GM12891 (cell line): ENCODE measurements around the gene SMC5.

ENCODE experiments used
- DNase-seq: peaks from one replicate; pipeline ENCODE4 v3.0.0; 2011; ENCODE audit warnings: low spot score; ENCODE audit not compliant: insufficient read length
- FAIRE-seq: peaks from 2 replicates; lab custom pipeline; 2011; peaks lifted over from hg19 to GRCh38; lab: Jason Lieb, UNC
- PAX5 ChIP-seq: IDR thresholded peaks from 2 replicates; pipeline ENCODE4 v1.6.1; 2011; ENCODE audit warnings: low read length, moderate library complexity, mild to moderate bottlenecking; ENCODE audit not compliant: insufficient read depth, severe bottlenecking
- POLR2A ChIP-seq: IDR thresholded peaks from 2 replicates; pipeline ENCODE4 v1.6.1; 2011; ENCODE audit warnings: low read depth, low read length, control low read depth
- POLR2AphosphoS5 ChIP-seq: IDR thresholded peaks from 2 replicates; pipeline ENCODE4 v1.6.1; 2011; ENCODE audit warnings: low read depth, low read length, control low read depth
- POU2F2 ChIP-seq: IDR thresholded peaks from 2 replicates; pipeline ENCODE4 v1.6.1; 2011; ENCODE audit warnings: low read depth, mild to moderate bottlenecking, control low read depth, low read length, moderate library complexity
- SPI1 ChIP-seq: IDR thresholded peaks from 2 replicates; pipeline ENCODE4 v1.6.1; 2011; ENCODE audit warnings: low read depth, low read length, control low read depth
- TAF1 ChIP-seq: IDR thresholded peaks from 2 replicates; pipeline ENCODE4 v1.6.1; 2011; ENCODE audit warnings: low read depth, low read length, control low read depth

SMC5 gene

DNA sequence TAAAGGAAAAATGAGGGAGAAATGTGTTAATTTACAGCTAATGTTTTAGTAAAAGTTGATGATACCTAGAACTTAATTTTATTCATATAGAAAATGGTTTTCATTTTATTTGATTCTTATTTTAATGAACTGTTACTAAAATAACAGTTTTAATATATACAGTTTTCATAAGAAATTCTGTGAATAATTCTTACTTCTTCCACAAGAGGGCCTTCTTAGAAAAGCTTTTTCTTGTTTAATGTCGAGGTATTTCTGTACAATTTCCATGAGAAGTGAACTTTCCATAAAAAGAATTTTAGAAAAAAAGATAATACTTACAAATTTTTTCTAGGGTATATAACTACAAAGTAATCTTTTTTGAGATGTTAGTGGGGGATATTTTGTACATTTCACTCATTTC, 81.8 kb downstream of the SMC5 start:
- FAIRE-seq (no peak), DNase-seq (no peak)
- no peak for TF ChIP-seq TAF1
- no peak for TF ChIP-seq PAX5
- TF ChIP-seq POU2F2: no peak
- no peak for TF ChIP-seq POLR2AphosphoS5
- no peak for TF ChIP-seq POLR2A
- TF ChIP-seq SPI1: no peak

DNA sequence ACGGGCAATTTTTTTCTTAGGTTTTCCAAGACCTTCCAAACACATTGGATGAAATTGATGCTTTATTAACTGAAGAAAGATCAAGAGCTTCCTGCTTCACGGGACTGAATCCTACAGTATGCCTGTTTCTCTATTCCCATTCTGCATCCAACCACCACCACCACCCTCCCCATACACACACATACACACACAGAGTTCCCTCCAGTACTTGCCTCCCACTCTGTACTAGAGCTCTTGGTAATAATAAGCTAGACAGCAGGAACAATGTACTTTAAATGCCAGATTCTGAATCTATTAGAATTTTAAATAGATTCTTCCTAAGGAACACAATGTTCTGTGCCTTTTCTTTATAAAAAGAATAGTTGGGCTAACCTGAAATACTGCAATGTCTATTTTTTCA, 88.3 kb downstream of the SMC5 start:
- TF ChIP-seq POLR2AphosphoS5: no peak
- TF ChIP-seq SPI1: no peak
- no peak for TF ChIP-seq TAF1
- TF ChIP-seq POU2F2: no peak
- no peak for TF ChIP-seq PAX5
- TF ChIP-seq POLR2A: no peak
- FAIRE-seq (no peak), DNase-seq (no peak)

DNA sequence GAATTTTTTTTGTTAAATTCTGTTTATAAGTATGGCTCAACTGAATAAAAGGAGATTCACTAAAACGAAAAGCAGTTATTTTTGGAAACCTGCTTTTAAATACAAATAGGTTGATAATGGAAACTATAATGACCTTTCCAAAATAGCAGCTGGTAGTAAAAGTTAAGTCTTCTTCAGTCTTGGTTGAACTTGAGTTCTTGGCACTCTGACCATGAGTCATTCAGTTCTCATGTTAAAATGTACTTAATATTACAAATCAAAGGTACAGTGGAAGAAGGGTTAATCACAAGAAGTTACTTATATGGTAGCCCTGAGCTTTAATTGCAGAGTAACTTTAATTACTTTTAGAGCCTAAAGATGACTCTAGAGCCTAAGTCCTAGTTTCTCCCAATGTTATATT, 93.6 kb downstream of the SMC5 start:
- DNase-seq (no peak), FAIRE-seq (no peak)
- TF ChIP-seq TAF1 (no peak), POLR2A (no peak), PAX5 (no peak), POU2F2 (no peak), SPI1 (no peak), POLR2AphosphoS5 (no peak)

DNA sequence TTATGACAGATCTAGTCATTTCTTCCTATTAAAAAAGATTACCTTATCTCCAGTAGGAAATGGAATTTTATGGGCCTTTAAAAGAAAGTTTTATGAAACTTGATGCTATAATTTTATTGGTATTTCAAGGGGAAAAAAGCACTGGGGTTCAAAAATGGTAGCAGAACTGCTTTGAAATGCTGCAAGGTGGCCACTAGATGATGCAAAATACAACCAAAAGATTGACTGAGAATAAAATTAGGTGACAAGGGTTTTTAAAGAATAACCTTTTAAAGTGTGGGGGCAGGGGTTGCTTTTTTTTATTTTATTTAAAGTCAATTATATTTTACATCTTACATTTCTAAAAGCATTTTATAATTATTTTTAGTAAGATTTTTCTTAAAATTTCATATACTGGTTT, 94.0 kb downstream of the SMC5 start:
- no peak for FAIRE-seq
- TF ChIP-seq PAX5 (no peak), POU2F2 (no peak), POLR2AphosphoS5 (no peak), POLR2A (no peak), TAF1 (no peak), SPI1 (no peak)

DNA sequence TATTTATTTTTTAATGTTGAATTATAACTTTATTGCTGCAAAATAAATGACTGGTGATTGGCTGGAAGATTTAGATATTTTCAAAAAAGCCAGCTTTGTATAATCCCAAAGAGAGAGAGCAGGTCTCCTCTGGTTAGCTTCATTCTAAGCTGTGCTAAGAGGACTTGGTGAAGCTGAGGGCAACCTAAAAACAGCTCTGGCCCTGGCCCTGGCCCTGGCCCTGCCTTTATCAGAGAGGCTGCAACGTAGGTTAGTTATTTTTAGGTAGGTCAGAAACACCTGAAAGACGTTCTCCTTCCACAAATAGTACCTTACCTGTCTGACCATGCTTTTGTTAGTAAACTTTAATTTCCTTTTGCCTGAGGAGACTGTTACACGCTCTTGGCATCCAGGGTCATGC, 97.0 kb downstream of the SMC5 start:
- FAIRE-seq (no peak), DNase-seq (no peak)
- TF ChIP-seq TAF1: no peak
- no peak for TF ChIP-seq POU2F2
- no peak for TF ChIP-seq PAX5
- TF ChIP-seq SPI1: no peak
- TF ChIP-seq POLR2A: no peak
- no peak for TF ChIP-seq POLR2AphosphoS5

More for the DNA sequence above, 94.0 kb downstream of the SMC5 start:
- DNase-seq: no peak

DNA sequence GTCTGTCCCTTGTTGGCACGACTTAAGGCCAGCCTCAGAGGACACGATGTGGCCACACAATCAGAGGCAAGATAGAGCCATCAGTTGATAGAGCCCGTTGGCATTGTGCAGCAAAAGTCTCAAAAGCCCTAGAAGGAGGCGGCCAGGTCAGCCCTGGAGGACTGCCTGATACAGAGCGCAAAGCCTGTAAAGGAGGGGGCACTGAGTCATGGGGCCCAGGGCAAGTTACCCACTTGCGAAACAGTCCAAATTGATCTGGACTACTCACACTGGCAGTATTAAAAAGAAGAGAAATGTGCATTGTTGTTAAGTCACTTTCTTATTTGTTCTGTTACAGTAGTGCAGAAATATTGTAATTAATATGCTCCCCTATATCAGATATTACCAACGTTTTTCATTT, 104.2 kb downstream of the SMC5 start:
- FAIRE-seq (no peak), DNase-seq (no peak)
- no peak for TF ChIP-seq PAX5
- no peak for TF ChIP-seq POLR2AphosphoS5
- TF ChIP-seq SPI1: no peak
- TF ChIP-seq POU2F2: no peak
- no peak for TF ChIP-seq POLR2A
- TF ChIP-seq TAF1: no peak

DNA sequence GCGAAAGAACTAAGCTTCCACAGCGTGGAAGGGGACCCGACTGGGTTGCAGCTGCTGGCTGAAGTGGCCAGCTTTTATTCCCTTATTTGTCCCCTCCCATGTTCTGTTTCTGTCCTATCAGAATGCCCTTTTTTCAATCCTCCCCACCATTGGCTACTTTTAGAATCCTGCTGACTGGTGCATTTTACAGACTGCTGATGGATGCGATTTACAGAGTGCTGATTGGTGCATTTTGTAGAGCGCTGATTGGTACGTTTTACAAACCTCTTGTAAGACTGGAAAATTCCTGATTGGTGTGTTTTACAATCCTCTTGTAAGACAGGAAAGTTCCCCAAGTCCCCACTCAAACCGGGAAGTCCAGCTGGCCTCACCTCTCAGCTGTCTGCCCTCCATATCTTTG, 105.0 kb downstream of the SMC5 start:
- FAIRE-seq (no peak), DNase-seq (no peak)
- TF ChIP-seq SPI1 (no peak), POLR2A (no peak), POU2F2 (no peak), TAF1 (no peak), PAX5 (no peak), POLR2AphosphoS5 (no peak)

DNA sequence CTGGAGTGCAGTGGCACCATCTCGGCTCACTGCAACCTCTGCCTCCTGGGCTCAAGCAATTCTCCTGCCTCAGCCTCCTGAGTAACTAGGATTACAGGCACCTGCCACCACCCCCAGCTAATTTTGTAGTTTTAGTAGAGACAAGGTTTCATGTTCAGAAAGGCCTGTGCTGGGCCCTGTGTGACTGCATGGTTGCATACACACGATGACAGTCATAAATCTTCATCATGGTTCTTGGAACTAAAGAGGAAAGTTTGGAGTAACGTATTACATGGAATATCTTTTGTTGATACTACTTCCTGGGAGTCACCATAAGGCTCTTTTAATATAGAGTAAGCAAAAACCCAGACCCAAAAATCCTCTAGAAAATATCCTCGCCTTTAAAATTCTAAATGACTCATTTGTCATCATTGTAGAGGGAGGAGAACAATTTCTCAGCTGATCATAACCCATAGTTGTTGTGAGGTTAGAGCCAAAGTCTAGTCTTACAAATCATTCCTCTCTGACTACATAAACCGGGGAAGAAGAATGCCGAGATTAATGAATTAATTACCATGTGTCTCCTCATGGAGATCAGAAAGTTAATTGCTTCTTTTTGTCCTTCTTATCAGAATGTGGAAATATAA, 108.6 kb downstream of the SMC5 start:
- DNase-seq (no peak), FAIRE-seq (no peak)
- TF ChIP-seq POLR2AphosphoS5 (no peak), POLR2A (no peak), SPI1 (no peak), POU2F2 (no peak), PAX5 (no peak), TAF1 (no peak)

DNA sequence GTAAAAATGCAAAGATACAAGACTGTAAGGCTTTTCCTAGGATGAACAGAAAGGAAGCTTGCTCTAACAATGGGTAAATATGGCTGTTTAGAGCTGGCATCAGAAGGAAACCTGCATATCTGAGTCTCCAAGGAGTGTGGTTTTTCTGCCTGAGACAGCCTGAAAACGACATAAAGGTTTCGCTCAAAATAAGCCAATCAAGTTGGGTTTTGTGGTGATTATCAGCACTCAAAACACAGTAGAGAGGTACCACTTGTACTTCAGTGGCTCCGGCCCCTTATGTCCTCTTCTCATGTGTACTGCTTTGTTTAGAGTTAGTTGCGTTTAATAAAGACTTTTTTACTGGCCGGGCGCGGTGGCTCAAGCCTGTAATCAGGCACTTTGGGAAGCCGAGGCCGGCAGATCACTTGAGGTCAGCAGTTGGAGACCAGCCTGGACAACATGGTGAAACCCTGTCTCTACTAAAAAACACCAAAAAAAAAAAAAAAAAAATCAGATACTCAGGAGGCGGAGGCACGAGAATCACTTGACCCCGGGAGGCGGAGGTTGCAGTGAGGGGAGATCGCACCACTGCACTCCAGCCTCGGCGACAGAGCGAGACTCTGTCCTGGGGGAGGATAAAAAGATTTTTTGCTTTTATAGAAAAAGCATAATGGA, 116.3 kb downstream of the SMC5 start:
- no peak for TF ChIP-seq POU2F2
- no peak for TF ChIP-seq SPI1
- no peak for TF ChIP-seq POLR2A
- no peak for TF ChIP-seq POLR2AphosphoS5
- TF ChIP-seq PAX5: no peak
- no peak for TF ChIP-seq TAF1
- DNase-seq (no peak), FAIRE-seq (no peak)

DNA sequence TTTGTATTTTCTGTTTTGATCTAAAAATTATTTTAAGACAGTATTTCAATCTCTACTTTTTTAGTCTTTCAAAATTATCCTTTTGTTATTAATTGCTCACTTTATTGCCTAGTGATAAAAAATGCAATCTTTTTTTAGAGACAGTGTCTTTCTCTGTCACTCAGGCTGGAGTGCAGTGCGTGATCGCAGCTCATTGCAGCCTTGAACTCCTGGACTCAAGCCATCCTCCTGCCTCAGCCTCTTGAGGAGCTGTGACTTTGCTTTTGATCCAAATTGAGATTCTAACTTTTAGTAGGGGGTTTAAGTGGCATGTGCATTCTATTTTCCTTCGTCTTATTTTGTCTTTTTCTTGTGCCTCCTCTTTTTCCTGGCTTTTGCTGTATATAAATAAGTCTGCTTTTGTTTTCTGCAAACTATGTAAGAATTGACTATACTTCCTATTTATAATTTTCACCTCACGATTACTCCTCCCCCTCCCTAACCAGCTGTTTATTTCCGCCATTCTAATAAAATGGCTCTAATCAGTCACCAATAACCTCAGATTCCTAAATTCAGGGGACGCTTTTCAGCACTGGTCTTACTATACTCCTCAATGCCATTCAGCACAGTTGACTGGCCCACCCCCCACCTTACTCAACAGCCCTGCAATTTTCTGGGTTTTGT, 123.4 kb downstream of the SMC5 start:
- FAIRE-seq (no peak), DNase-seq (no peak)
- no peak for TF ChIP-seq POLR2AphosphoS5
- TF ChIP-seq POLR2A: no peak
- TF ChIP-seq TAF1: no peak
- TF ChIP-seq POU2F2: no peak
- TF ChIP-seq PAX5: no peak
- no peak for TF ChIP-seq SPI1
